ENCODE data around the gene SLC35A4. TPM values are rescaled to one million over a fixed set of nuclear protein-coding genes. Genes with fewer than 3 reads are reported as not detected.
"Not testable (repeated sequence)": the region's sequence is repeated elsewhere in the genome, so short reads cannot be mapped to it uniquely, and the experiment has no call there.

SLC35A4 gene
- total RNA-seq, 1 donor from 2014 or later: 46.2 TPM

DNA sequence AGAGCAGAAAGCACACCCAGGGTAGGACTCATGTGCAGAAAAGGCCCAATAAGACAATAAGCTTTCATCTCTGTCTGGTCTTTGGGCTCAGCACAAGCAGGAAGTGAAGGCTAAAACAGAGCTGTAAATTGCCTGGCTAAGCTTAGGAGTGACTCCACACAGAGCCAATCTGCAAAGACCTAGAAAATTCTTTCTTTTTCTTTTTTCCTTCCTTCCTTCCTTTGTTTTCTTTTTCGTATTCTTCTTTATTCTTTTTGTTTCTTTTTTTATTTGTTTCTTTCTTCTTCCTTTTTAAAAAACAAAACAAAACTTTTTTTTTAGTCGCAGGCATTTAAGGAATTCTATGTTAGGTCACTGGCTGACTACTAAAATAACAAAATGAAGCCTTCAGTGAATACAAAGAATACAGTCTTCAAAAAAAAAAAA lies 12.2 kb downstream of the SLC35A4 start:
- Histone ChIP-seq H3K27me3 (no peaks in the 10 kb centered on the region), H3K27ac (peak overlapping the region in 1 of 2 donors; percentile 36), H3K4me3 (no peak overlapping the region), H3K36me3 (no peaks in the 10 kb centered on the region), H3K4me1 (no peaks in the 10 kb centered on the region), H3K9me3 (no peaks in the 10 kb centered on the region)
- intact Hi-C loops (cut with DNase I): no loop called here
- TF ChIP-seq, protein P1, sequence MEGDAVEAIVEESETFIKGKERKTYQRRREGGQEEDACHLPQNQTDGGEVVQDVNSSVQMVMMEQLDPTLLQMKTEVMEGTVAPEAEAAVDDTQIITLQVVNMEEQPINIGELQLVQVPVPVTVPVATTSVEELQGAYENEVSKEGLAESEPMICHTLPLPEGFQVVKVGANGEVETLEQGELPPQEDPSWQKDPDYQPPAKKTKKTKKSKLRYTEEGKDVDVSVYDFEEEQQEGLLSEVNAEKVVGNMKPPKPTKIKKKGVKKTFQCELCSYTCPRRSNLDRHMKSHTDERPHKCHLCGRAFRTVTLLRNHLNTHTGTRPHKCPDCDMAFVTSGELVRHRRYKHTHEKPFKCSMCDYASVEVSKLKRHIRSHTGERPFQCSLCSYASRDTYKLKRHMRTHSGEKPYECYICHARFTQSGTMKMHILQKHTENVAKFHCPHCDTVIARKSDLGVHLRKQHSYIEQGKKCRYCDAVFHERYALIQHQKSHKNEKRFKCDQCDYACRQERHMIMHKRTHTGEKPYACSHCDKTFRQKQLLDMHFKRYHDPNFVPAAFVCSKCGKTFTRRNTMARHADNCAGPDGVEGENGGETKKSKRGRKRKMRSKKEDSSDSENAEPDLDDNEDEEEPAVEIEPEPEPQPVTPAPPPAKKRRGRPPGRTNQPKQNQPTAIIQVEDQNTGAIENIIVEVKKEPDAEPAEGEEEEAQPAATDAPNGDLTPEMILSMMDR (IDR thresholded peaks at IDR 0.05): no peak
- DNase-seq (ENCODE audit: low spot score in 2 of 2): peak in 1 of 2 donors; percentile 15

DNA sequence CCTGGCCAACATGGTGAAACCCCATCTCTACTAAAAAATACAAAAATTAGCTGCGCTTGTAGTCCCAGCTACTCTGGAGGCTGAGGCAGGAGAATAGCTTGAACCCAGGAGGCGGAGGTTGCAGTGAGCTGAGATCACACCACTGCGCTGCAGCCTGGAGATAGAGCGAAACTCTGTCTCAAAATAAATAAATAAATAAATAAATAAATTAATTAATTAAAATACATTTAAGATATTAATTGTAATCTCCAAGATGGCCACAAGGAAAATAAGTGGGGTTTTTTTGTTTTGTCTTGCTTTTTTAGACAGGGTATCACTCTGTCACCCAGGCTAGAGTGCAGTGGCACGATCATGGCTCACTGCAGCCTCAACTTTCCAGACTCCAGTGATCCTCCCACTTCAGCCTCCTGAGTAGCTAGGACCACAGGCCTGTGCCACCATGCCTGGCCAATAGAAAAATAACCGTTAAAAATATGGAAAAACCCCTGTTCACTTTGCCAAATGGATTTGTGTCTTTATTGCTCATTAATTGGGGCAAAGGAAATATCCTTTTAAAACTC lies 14.6 kb downstream of the SLC35A4 start:
- H3K27ac ChIP-seq; DNase-seq (ENCODE audit: low spot score in 2 of 2); H3K27me3 ChIP-seq; H3K36me3 ChIP-seq; H3K4me1 ChIP-seq; H3K9me3 ChIP-seq; intact Hi-C loops (cut with DNase I); H3K4me3 ChIP-seq: not testable (repeated sequence)

DNA sequence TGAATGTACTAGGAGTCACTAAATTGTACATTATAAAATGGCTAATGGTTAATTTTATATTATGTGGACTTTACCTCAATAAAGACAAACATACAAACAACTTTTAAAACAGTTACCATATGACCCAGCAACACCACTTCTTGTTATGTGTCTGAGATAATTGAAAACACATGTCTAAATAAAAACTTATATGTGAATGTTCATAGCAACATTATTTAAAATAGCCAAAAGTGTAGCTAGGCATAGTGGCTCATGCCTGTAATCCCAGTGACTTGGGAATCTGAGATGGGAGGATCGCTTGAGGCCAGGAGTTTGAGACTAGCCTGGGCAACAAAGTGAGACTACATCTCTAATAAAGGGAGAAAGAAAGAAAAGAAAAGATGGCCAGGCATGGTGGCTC lies 22.9 kb downstream of the SLC35A4 start:
- TF ChIP-seq, protein P1 (IDR thresholded peaks at IDR 0.05): no peak
- Histone ChIP-seq H3K27me3 (no peaks in the 10 kb centered on the region), H3K27ac (no peak overlapping the region), H3K36me3 (no peaks in the 10 kb centered on the region), H3K9me3 (peaks cover 0 to 4% of the 10 kb centered on the region in 2 donors), H3K4me1 (peaks cover 0 to 6% of the 10 kb centered on the region in 2 donors), H3K4me3 (no peak overlapping the region)
- intact Hi-C loops (cut with DNase I): no loop called here
- no peak for DNase-seq (ENCODE audit: low spot score in 2 of 2)

DNA sequence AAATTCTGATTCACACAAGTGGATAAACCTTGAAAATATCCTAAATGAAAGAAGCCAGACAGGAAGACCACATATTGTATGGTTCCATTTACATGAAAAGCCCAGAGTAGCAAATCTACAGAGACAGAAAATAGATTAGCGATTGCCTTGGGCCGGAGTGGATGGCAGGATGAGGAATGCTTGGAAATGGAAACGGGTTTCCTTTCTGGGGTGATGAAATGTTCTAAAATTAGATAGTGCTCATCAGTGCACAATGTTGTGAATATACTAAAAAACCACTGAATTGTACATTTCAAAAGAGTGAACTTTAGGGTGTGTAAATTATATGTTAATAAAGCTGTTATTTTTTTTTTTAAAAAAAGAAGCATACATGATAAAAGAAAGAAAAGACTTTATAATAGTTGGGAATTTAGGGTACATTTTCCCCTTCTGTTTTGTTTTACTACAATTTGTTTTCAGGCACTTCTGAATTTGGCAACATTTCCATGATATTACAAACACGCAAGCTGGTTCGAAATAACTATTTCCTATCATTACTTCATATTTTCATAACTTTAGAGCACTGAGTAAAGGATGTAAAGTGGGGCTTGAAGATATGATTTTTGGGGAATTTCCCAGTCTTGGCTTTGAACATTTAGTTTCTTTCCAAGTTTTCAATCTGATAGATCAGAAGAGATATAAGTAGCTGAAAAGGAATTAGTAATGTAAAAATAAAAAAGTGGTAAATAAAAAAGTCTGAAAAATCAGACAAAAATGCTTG lies 23.9 kb downstream of the SLC35A4 start:
- Histone ChIP-seq H3K27me3 (no peaks in the 10 kb centered on the region), H3K4me3 (no peak overlapping the region), H3K9me3 (no peaks in the 10 kb centered on the region), H3K36me3 (no peaks in the 10 kb centered on the region), H3K4me1 (peaks cover 0 to 6% of the 10 kb centered on the region in 2 donors), H3K27ac (peak overlapping the region; percentile 27 to 48)
- TF ChIP-seq, protein P1 (IDR thresholded peaks at IDR 0.05): no peak
- intact Hi-C loops (cut with DNase I): no loop called here
- DNase-seq (ENCODE audit: low spot score in 2 of 2): no peak

DNA sequence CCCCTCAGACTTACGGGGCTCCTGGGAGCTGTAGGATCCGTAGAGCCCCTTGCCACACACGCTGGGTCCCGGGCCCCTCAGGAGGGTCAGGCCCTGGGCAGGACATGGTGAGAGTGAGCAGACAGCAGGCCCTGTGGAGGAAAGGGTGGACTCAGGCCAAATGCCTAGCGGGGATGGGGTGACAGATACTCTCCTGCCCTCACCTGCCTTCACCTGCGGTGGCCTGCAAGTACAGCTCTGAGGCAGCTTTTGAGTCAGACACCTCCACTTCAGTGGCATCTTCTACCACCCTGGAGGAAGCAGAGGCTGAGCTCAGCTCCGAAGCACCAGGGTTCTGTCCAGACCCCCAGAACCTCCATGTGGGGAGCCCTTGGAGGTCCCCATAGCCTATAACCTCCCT lies 26.2 kb downstream of the SLC35A4 start:
- no peaks in the 10 kb centered on the region for H3K9me3 ChIP-seq
- H3K36me3 ChIP-seq: no peaks in the 10 kb centered on the region
- no peak overlapping the region for H3K4me3 ChIP-seq
- peaks cover 0 to 6% of the 10 kb centered on the region in 2 donors for H3K4me1 ChIP-seq
- DNase-seq (ENCODE audit: low spot score in 2 of 2): no peak
- H3K27ac ChIP-seq: no peak overlapping the region
- TF ChIP-seq, protein P1 (IDR thresholded peaks at IDR 0.05): no peak
- H3K27me3 ChIP-seq: no peaks in the 10 kb centered on the region
- intact Hi-C loops (cut with DNase I): no loop called here

DNA sequence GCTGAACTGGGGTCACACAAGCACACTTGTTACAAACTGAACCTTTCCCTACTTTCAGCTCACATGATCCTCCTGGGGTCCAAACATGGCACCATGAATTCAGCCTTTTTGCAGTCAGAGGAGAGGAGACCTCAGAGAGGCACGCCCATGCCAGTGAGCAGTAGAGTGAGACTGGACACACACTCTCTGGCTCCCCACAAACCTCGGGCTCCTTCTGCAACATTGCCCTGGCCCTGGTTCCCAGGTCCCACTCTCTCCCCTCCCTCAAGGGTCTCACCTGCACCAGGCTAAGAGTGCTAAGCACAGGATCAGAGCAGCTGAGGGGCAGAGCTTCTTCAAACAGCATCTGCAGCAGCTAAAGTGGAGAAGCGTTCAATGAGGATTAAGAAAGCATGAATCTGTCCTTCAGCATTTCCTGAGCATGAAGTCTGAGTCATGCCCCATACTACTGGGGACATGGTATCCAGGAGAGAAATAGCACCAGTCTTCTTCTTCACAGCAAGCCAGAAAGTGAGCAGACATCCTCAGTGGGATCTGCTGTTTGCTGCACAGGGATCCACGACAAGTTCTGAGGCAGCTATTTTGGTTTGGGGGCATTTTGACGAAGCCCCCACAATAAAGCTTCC lies 27.2 kb downstream of the SLC35A4 start:
- no peak overlapping the region for H3K4me3 ChIP-seq
- DNase-seq (ENCODE audit: low spot score in 2 of 2): no peak
- peaks cover 2 to 6% of the 10 kb centered on the region in 2 donors for H3K4me1 ChIP-seq
- H3K27me3 ChIP-seq: no peaks in the 10 kb centered on the region
- H3K27ac ChIP-seq: no peak overlapping the region
- H3K36me3 ChIP-seq: no peaks in the 10 kb centered on the region
- H3K9me3 ChIP-seq: no peaks in the 10 kb centered on the region
- TF ChIP-seq, protein P1 (IDR thresholded peaks at IDR 0.05): no peak
- intact Hi-C loops (cut with DNase I): no loop called here

DNA sequence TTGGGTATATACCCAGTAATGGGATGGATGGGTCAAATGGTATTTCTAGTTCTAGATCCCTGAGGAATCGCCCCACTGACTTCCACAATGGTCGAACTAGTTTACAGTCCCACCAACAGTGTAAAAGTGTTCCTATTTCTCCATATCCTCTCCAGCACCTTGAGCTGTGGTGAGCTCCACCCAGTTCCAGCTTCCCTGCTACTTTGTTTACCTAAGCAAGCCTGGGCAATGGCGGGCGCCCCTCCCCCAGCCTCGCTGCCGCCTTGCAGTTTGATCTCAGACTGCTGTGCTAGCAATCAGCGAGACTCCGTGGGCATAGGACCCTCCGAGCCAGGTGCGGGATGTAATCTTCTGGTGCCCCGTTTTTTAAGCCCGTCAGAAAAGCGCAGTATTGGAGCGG lies 28.4 kb downstream of the SLC35A4 start:
- H3K27ac ChIP-seq; H3K36me3 ChIP-seq; DNase-seq (ENCODE audit: low spot score in 2 of 2); H3K27me3 ChIP-seq; H3K9me3 ChIP-seq; intact Hi-C loops (cut with DNase I); H3K4me1 ChIP-seq; H3K4me3 ChIP-seq: not testable (repeated sequence)
